Astrocyte (in vitro differentiated cells and primary cell): ENCODE results near the gene PAOX. TPM values are rescaled to one million over a fixed set of nuclear protein-coding genes. Genes with fewer than 3 reads are reported as not detected.

Source experiments
- DNase-seq: peaks from one replicate; pipeline ENCODE4 v3.0.0-alpha.2; 2010; ENCODE audit warnings: low read depth
- FAIRE-seq: peaks from 2 replicates; lab custom pipeline; 2011; peaks lifted over from hg19 to GRCh38; lab: Jason Lieb, UNC
- H2AFZ ChIP-seq: 2 replicates; pipeline ENCODE4 v1.6.0; 2012; ENCODE audit warnings: low read depth, low read length, inconsistent platforms
- H3K27ac ChIP-seq: 2 replicates; pipeline ENCODE4 v1.5.1; 2011; ENCODE audit warnings: low read depth, low read length, inconsistent platforms
- H3K27me3 ChIP-seq: 2 replicates; pipeline ENCODE4 v1.6.0; 2011; ENCODE audit warnings: low read length, inconsistent platforms; ENCODE audit not compliant: insufficient read depth
- H3K36me3 ChIP-seq: 2 replicates; pipeline ENCODE4 v1.5.1; 2011; ENCODE audit warnings: low read length, inconsistent platforms; ENCODE audit not compliant: insufficient read depth
- H3K4me1 ChIP-seq: 2 replicates; pipeline ENCODE4 v1.5.1; 2011; ENCODE audit warnings: low read length, inconsistent platforms; ENCODE audit not compliant: insufficient read depth
- H3K4me2 ChIP-seq: 2 replicates; pipeline ENCODE4 v1.6.0; 2012; ENCODE audit warnings: low read length, inconsistent platforms
- H3K4me3 ChIP-seq: 2 replicates; pipeline ENCODE4 v1.5.1; 2011; ENCODE audit warnings: low read depth, mild to moderate bottlenecking, low read length, inconsistent platforms; ENCODE audit not compliant: insufficient read depth
- H3K79me2 ChIP-seq: 2 replicates; pipeline ENCODE4 v1.6.0; 2012; ENCODE audit warnings: mild to moderate bottlenecking, low read length, inconsistent platforms; ENCODE audit not compliant: insufficient read depth
- H3K9ac ChIP-seq: 2 replicates; pipeline ENCODE4 v1.6.0; 2012; ENCODE audit warnings: mild to moderate bottlenecking, low read length, inconsistent platforms
- H3K9me3 ChIP-seq: 2 replicates; pipeline ENCODE4 v1.5.1; 2012; ENCODE audit warnings: low read depth, mild to moderate bottlenecking, low read length, inconsistent platforms; ENCODE audit not compliant: insufficient read depth
- H4K20me1 ChIP-seq: 2 replicates; pipeline ENCODE4 v1.6.0; 2012; ENCODE audit warnings: low read length, inconsistent platforms; ENCODE audit not compliant: insufficient read depth
- H3K27ac Mint-ChIP-seq: one replicate; pipeline ENCODE4 v1.8.0; 2021; ENCODE audit warnings: mild to moderate bottlenecking, mixed read lengths; ENCODE audit not compliant: unreplicated experiment
- H3K27me3 Mint-ChIP-seq: one replicate; pipeline ENCODE4 v1.8.0; 2021; ENCODE audit warnings: low read depth, mixed read lengths; ENCODE audit not compliant: unreplicated experiment
- H3K36me3 Mint-ChIP-seq: one replicate; pipeline ENCODE4 v1.8.0; 2021; ENCODE audit warnings: low read depth, mixed read lengths; ENCODE audit not compliant: unreplicated experiment
- H3K4me1 Mint-ChIP-seq: one replicate; pipeline ENCODE4 v1.8.0; 2021; ENCODE audit warnings: low read depth, mixed read lengths; ENCODE audit not compliant: unreplicated experiment
- H3K4me3 Mint-ChIP-seq: one replicate; pipeline ENCODE4 v1.8.0; 2021; ENCODE audit warnings: mild to moderate bottlenecking, moderate library complexity, mixed read lengths; ENCODE audit not compliant: unreplicated experiment
- H3K9me3 Mint-ChIP-seq: one replicate; pipeline ENCODE4 v1.8.0; 2021; ENCODE audit warnings: mild to moderate bottlenecking, mixed read lengths; ENCODE audit not compliant: unreplicated experiment
- CTCF ChIP-seq: IDR thresholded peaks from 2 replicates; pipeline ENCODE4 v1.5.1; 2011; ENCODE audit warnings: low read depth, mild to moderate bottlenecking, inconsistent platforms, low read length, moderate library complexity; ENCODE audit not compliant: insufficient read depth
- EZH2 ChIP-seq: IDR thresholded peaks from 2 replicates; pipeline ENCODE4 v1.6.1; 2012; ENCODE audit warnings: mild to moderate bottlenecking, low read length, inconsistent platforms; ENCODE audit not compliant: insufficient read depth
- total RNA-seq: library from RNA; stranded (reverse); gene quantifications from 2 replicates; pipeline ENCODE4 v1.2.1, GENCODE V29; 2021

The PAOX gene
- total RNA-seq, 1 donor from 2014 or later = 7.9 TPM

DNA sequence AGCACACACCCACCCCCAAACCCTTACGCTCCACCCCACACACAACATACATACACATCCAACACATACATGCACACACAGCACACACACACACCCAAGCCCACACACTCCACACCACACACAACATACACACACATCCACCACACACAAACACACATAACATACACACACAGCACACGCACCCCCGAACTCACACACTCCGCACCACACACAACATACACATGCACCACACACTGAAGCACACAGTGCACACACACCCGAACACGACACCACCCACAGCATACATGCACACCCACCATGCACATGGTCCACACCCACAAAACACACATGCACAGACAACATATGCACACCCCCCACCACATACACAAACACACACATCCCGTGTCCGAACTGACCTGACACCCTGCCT, 29.9 kb upstream of the PAOX start:
- no peaks in the 10 kb centered on the region for H4K20me1 ChIP-seq
- H3K4me3 ChIP-seq = no peak overlapping the region
- Mint-ChIP-seq H3K27me3 (no peaks in the 10 kb centered on the region), H3K9me3 (peaks cover 2% of the 10 kb centered on the region), H3K36me3 (peaks cover 2% of the 10 kb centered on the region), H3K27ac (no peak overlapping the region), H3K4me3 (no peak overlapping the region), H3K4me1 (no peaks in the 10 kb centered on the region)
- H3K4me1 ChIP-seq = no peaks in the 10 kb centered on the region
- peaks cover 5% of the 10 kb centered on the region for H3K27me3 ChIP-seq
- no peaks in the 10 kb centered on the region for H3K79me2 ChIP-seq
- H3K36me3 ChIP-seq = no peaks in the 10 kb centered on the region
- H3K4me2 ChIP-seq = no peak overlapping the region
- H3K9me3 ChIP-seq = no peaks in the 10 kb centered on the region
- H3K27ac ChIP-seq = no peak overlapping the region
- DNase-seq = no peak
- no peak for FAIRE-seq
- no peak overlapping the region for H2AFZ ChIP-seq
- no peak for TF ChIP-seq EZH2
- TF ChIP-seq CTCF = no peak
- no peak overlapping the region for H3K9ac ChIP-seq

- DNase-seq (no peak), FAIRE-seq (no peak)
- peaks cover 2% of the 10 kb centered on the region for H3K9me3 Mint-ChIP-seq
- Histone ChIP-seq H3K9me3 (no peaks in the 10 kb centered on the region), H2AFZ (no peak overlapping the region), H3K27me3 (peaks cover 2% of the 10 kb centered on the region), H3K9ac (no peak overlapping the region), H3K36me3 (no peaks in the 10 kb centered on the region), H3K79me2 (no peaks in the 10 kb centered on the region), H4K20me1 (no peaks in the 10 kb centered on the region), H3K4me2 (no peak overlapping the region), H3K4me1 (no peaks in the 10 kb centered on the region), H3K27ac (no peak overlapping the region), H3K4me3 (no peak overlapping the region)
- no peak for TF ChIP-seq EZH2
- H3K36me3 Mint-ChIP-seq = peaks cover 2% of the 10 kb centered on the region
- H3K4me1 Mint-ChIP-seq = no peaks in the 10 kb centered on the region
- no peak overlapping the region for H3K4me3 Mint-ChIP-seq
- H3K27ac Mint-ChIP-seq = no peak overlapping the region
- no peaks in the 10 kb centered on the region for H3K27me3 Mint-ChIP-seq
Measured at GRCh38 chr10:133349577-133350011, 29.5 kb upstream of the PAOX start.

GRCh38 chr10:133350283-133350949, 28.6 kb upstream of the PAOX start:
- no peaks in the 10 kb centered on the region for H3K4me1 ChIP-seq
- H3K4me2 ChIP-seq = no peak overlapping the region
- no peak overlapping the region for H3K27ac ChIP-seq
- no peak overlapping the region for H3K27ac Mint-ChIP-seq
- DNase-seq (no peak), FAIRE-seq (no peak)
- no peaks in the 10 kb centered on the region for H3K36me3 Mint-ChIP-seq
- no peaks in the 10 kb centered on the region for H3K27me3 ChIP-seq
- no peak overlapping the region for H3K4me3 ChIP-seq
- no peaks in the 10 kb centered on the region for H3K36me3 ChIP-seq
- no peaks in the 10 kb centered on the region for H3K9me3 ChIP-seq
- peaks cover 2% of the 10 kb centered on the region for H3K9me3 Mint-ChIP-seq
- no peaks in the 10 kb centered on the region for H3K27me3 Mint-ChIP-seq
- H3K4me3 Mint-ChIP-seq = no peak overlapping the region
- H3K4me1 Mint-ChIP-seq = no peaks in the 10 kb centered on the region
- no peaks in the 10 kb centered on the region for H4K20me1 ChIP-seq
- no peak for TF ChIP-seq CTCF
- no peak for TF ChIP-seq EZH2
- H3K9ac ChIP-seq = no peak overlapping the region
- no peak overlapping the region for H2AFZ ChIP-seq
- no peaks in the 10 kb centered on the region for H3K79me2 ChIP-seq
